IPS-15b (cell line): ENCODE measurements around the gene APOF.

ENCODE experiments used
- H3K27me3 ChIP-seq: one replicate; pipeline ENCODE4 v1.6.1; 2013; ENCODE audit warnings: low read length; ENCODE audit not compliant: control insufficient read depth, insufficient read depth
- H3K36me3 ChIP-seq: one replicate; pipeline ENCODE4 v1.6.1; 2013; ENCODE audit warnings: low read length; ENCODE audit not compliant: control insufficient read depth, insufficient read depth
- H3K4me1 ChIP-seq: one replicate; pipeline ENCODE4 v1.6.1; 2013; ENCODE audit warnings: mild to moderate bottlenecking, low read length; ENCODE audit not compliant: control insufficient read depth, insufficient read depth
- H3K4me3 ChIP-seq: one replicate; pipeline ENCODE4 v1.5.1; 2013; ENCODE audit warnings: low read depth, low read length
- H3K9ac ChIP-seq: one replicate; pipeline ENCODE4 v1.6.1; 2013; ENCODE audit warnings: low read depth, mild to moderate bottlenecking, low read length
- H3K9me3 ChIP-seq: one replicate; pipeline ENCODE4 v1.6.1; 2013; ENCODE audit warnings: mild to moderate bottlenecking, low read length; ENCODE audit not compliant: control insufficient read depth, insufficient read depth

Gene APOF

GRCh38 chr12:56389412-56389811, 26.8 kb upstream of the APOF start:
- Histone ChIP-seq H3K4me1 (peaks cover 2% of the 10 kb centered on the region), H3K9me3 (no peaks in the 10 kb centered on the region), H3K9ac (no peak overlapping the region), H3K4me3 (no peak overlapping the region), H3K36me3 (no peaks in the 10 kb centered on the region), H3K27me3 (no peaks in the 10 kb centered on the region)

GRCh38 chr12:56387152-56387736, 24.6 kb upstream of the APOF start:
- H3K4me3 ChIP-seq, result no peak overlapping the region
- H3K27me3 ChIP-seq, result no peaks in the 10 kb centered on the region
- H3K9ac ChIP-seq, result no peak overlapping the region
- H3K36me3 ChIP-seq, result no peaks in the 10 kb centered on the region
- peaks cover 2% of the 10 kb centered on the region for H3K4me1 ChIP-seq
- no peaks in the 10 kb centered on the region for H3K9me3 ChIP-seq

GRCh38 chr12:56385873-56386272, 23.2 kb upstream of the APOF start:
- Histone ChIP-seq H3K9ac (no peak overlapping the region), H3K4me1 (peaks cover 2% of the 10 kb centered on the region), H3K36me3 (no peaks in the 10 kb centered on the region), H3K4me3 (no peak overlapping the region), H3K9me3 (no peaks in the 10 kb centered on the region), H3K27me3 (no peaks in the 10 kb centered on the region)

- Histone ChIP-seq H3K9ac (no peak overlapping the region), H3K4me1 (peaks cover 2% of the 10 kb centered on the region), H3K36me3 (no peaks in the 10 kb centered on the region), H3K4me3 (no peak overlapping the region), H3K27me3 (no peaks in the 10 kb centered on the region), H3K9me3 (no peaks in the 10 kb centered on the region)
Observed at GRCh38 chr12:56382611-56383010, 20.0 kb upstream of the APOF start.

GRCh38 chr12:56377989-56378316, 15.3 kb upstream of the APOF start:
- H3K4me1 ChIP-seq, result peaks cover 3% of the 10 kb centered on the region
- no peak overlapping the region for H3K9ac ChIP-seq
- H3K36me3 ChIP-seq, result no peaks in the 10 kb centered on the region
- H3K27me3 ChIP-seq, result no peaks in the 10 kb centered on the region
- H3K9me3 ChIP-seq, result no peaks in the 10 kb centered on the region
- no peak overlapping the region for H3K4me3 ChIP-seq

- H3K9ac ChIP-seq, result no peak overlapping the region
- no peaks in the 10 kb centered on the region for H3K27me3 ChIP-seq
- H3K4me3 ChIP-seq, result no peak overlapping the region
- no peaks in the 10 kb centered on the region for H3K9me3 ChIP-seq
- H3K4me1 ChIP-seq, result peaks cover 3% of the 10 kb centered on the region
- H3K36me3 ChIP-seq, result no peaks in the 10 kb centered on the region
Observed at GRCh38 chr12:56377310-56377988, 14.8 kb upstream of the APOF start.

GRCh38 chr12:56375598-56376434, 13.2 kb upstream of the APOF start:
- peaks cover 3% of the 10 kb centered on the region for H3K4me1 ChIP-seq
- H3K4me3 ChIP-seq, result no peak overlapping the region
- no peaks in the 10 kb centered on the region for H3K36me3 ChIP-seq
- no peak overlapping the region for H3K9ac ChIP-seq
- H3K27me3 ChIP-seq, result no peaks in the 10 kb centered on the region
- no peaks in the 10 kb centered on the region for H3K9me3 ChIP-seq

GRCh38 chr12:56374726-56375597, 12.3 kb upstream of the APOF start:
- Histone ChIP-seq H3K9me3 (no peaks in the 10 kb centered on the region), H3K4me1 (peaks cover 3% of the 10 kb centered on the region), H3K9ac (no peak overlapping the region), H3K36me3 (no peaks in the 10 kb centered on the region), H3K4me3 (no peak overlapping the region), H3K27me3 (no peaks in the 10 kb centered on the region)

- Histone ChIP-seq H3K9me3 (no peaks in the 10 kb centered on the region), H3K9ac (no peak overlapping the region), H3K27me3 (no peaks in the 10 kb centered on the region), H3K4me3 (no peak overlapping the region), H3K36me3 (no peaks in the 10 kb centered on the region), H3K4me1 (peaks cover 3% of the 10 kb centered on the region)
Observed at GRCh38 chr12:56373515-56373914, 10.9 kb upstream of the APOF start.

- no peaks in the 10 kb centered on the region for H3K9me3 ChIP-seq
- no peak overlapping the region for H3K9ac ChIP-seq
- H3K27me3 ChIP-seq, result no peaks in the 10 kb centered on the region
- no peaks in the 10 kb centered on the region for H3K4me1 ChIP-seq
- no peak overlapping the region for H3K4me3 ChIP-seq
- H3K36me3 ChIP-seq, result no peaks in the 10 kb centered on the region
Observed at GRCh38 chr12:56366948-56367347, 4.3 kb upstream of the APOF start.

GRCh38 chr12:56361487-56362129, 1.0 kb downstream of the APOF start:
- H3K36me3 ChIP-seq, result no peaks in the 10 kb centered on the region
- no peak overlapping the region for H3K9ac ChIP-seq
- H3K9me3 ChIP-seq, result no peaks in the 10 kb centered on the region
- H3K4me1 ChIP-seq, result peaks cover 11% of the 10 kb centered on the region
- no peaks in the 10 kb centered on the region for H3K27me3 ChIP-seq
- no peak overlapping the region for H3K4me3 ChIP-seq
